GM21786 (cell line): ENCODE results near the gene GRIK5.

Experiments used
- ATAC-seq: cut with Tn5 transposase; IDR thresholded peaks from one replicate; pipeline ENCODE4 v1.9.1; 2021; ENCODE audit not compliant: unreplicated experiment

GRIK5 gene

GRCh38 chr19:42076380-42076944 is 6.5 kb upstream of the GRIK5 start:
- ATAC-seq: no peak

- ATAC-seq: peak; percentile 92
Measured at GRCh38 chr19:42075616-42076379, 5.8 kb upstream of the GRIK5 start, which contains the start of gene ZNF574. TSS of gene ZNF574 (plus strand) at chr19:42076166. CDS start at chr19:42078607, 2,441 bp downstream.

DNA sequence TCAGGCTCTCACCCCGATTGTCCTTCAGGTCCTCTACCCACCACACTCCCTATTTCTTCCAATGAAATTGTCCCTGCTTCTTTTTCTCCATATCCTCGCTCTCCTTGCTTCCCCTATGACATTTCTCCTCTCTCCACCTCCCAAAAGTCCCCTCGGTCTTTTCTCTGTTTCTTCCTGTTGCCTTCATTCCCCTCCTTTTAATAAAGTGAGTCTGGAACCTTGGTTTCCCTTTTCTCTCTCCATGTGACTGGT is 5.3 kb upstream of the GRIK5 start:
- ATAC-seq: no peak

DNA sequence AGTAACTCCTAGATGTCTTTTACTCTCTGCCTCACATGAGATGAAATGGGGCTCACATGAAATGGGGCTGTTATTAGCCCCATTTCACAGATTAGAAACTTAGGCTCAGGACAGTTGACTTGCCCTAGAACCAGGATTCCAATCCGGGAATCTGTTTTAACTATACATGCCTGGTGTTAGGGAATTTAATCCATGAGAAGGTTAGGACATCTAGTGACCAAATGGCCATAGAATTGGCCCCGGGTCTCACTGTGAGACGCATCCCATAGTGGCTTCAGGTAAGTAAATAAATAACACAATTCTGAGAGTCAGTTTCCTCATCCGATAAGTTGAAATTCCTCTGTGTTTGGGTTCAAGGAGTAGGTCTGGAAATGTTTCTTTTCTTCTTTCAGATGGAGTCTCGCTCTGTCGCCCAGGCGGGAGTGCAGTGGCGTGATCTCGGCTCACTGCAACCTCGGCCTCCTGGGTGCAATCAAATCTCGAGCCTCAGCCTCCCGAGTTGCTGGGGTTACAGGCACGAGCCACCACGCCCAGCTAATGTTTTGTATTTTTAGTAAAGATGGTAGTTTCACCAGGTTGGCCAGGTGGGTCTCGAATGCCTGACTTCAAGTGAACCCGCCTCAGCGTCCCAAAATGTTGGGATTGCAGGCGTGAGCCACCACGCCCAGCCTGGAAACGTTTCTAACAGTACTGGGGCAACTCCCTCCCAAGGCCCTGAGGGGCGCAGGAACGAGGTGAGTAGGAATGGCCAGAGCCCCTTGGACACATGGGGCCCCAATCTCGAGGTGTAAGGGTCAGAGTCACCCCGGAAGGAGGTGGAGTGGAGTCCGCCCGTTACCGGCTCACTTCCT is 4.7 kb upstream of the GRIK5 start:
- no peak for ATAC-seq

DNA sequence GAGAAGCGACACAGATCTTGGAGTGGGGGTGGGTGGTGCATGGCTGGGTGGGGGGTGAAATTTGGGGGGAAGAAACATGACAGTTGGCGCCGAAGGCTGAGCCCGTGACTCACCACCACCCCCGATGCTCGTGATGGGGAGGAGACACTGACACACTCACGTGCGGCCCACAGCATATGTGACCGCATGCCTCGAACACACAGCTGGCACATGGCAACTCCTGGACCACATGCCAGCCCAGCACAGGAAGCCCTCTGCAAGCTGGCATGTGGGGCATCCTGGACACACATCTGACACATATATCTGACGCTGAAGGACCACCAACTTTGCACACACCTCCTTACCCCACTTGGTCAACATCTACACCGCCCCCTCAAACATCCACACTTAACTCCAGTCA is 1.2 kb upstream of the GRIK5 start:
- ATAC-seq: no peak

DNA sequence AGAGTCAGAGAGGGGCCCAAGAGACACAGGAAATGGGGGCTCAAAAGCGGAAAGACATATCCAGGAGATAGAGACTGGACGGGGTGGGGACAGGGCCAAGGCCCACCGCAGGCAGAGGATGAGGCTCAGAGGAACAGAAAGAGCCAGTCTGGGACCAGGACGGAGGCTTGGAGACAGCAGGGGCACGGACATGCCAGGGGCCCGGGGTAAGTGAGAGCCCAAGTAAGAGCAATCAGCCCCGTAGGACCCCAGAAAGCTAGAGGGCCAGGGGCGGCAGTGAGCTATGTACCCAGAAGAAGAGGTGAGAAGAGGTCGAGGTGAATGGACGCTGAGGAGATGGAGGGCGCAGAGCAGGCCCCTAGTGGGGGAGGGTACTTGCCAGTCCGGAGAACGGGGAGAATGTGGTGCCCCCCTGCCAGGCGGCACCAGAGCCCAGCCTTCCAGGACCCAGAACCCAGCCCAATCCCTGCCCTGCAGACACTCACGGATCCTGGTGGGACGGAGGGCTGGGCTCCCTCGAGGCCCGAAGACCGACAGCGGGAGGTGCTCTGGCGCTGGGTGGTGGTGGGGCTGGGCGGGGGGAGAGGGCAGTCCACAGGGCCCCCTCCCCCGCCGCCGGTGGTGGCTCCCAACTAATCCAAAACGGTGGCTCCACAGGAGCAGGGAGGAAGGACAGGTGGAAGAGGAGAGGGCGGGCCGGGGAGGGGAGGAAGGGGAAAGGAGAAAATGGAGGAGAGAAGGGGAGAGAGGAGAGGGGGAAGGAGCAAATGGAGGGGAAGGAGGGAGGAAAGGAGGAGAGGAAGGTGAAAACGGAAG is 1.0 kb downstream of the GRIK5 start:
- no peak for ATAC-seq

GRCh38 chr19:42068361-42068755 is 1.6 kb downstream of the GRIK5 start:
- no peak for ATAC-seq

GRCh38 chr19:42067315-42067888 is 2.6 kb downstream of the GRIK5 start:
- no peak for ATAC-seq

DNA sequence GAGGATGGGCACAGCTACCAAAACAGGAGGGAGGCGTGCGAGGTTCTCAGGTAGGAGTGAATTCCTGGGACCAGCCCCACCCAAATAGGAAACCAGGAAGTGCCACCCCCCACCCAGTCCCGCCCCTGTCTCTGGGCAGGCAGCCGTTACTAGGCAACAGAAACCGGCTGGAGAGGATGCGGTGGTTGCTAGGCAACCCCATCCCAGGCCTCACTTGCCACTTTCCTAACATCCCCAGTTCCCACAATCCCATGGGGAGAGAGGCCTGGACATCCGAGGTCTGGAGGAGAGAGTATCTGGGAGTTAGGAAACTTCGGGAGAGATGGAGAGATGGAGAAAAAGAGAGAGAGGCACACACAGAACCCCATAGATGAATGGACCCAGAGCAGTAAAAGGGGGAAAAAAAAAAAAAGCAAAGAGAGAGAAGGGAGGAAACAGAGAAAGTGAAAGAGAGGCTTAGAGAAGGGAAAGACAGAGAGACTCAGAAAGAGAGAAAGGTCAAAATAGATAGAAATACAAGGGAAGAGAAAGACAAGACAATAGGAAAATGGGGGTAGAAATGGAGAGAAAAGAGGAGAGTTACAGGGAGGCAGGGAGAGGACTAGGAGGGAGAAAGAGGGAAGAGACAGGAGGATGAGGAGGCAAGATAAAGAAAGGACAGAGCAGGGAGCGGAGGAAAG is 3.8 kb downstream of the GRIK5 start:
- no peak for ATAC-seq

GRCh38 chr19:42065511-42065910 is 4.5 kb downstream of the GRIK5 start:
- ATAC-seq: no peak

- no peak for ATAC-seq
Measured at GRCh38 chr19:42065051-42065450, 5.0 kb downstream of the GRIK5 start.

GRCh38 chr19:42064432-42064831 is 5.6 kb downstream of the GRIK5 start:
- no peak for ATAC-seq

DNA sequence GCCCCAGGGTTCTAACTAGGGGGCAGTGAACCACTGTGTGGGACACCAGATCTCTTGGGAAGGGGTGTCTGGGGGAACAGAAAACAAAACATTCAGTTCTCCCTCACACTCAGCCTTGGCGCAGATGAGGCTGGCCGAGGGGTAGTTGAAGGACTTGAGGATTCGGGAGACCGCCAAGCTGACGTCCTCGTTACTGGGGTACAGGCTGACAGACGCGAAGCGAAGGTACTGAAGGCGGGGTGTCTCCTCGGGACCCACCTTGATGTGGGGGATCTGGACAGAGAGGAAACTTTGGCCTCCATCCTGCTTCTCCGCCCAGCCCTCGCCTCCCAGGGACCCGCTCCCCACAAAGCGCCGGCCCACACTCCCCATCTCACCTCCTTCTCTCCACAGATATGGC is 7.6 kb downstream of the GRIK5 start:
- ATAC-seq: no peak

DNA sequence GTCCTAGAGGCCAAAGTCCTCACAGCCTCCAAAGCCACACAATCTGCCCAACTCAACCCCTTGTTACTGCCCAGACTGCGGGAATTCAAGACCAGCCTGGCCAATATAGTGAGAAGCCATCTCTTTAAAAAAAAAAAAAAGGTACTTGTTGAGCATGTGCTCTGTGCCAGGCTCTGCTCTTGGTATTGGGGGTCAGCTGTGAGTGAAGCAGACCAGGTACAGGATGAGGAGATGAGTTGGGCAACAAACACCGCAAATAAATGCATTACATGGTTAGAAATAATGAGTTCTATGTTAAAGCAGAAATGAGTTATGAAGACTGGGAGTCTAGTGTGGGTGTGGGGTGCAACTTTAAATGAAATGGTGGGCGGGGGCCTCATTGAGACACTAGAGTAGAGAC is 9.9 kb downstream of the GRIK5 start:
- ATAC-seq: no peak

DNA sequence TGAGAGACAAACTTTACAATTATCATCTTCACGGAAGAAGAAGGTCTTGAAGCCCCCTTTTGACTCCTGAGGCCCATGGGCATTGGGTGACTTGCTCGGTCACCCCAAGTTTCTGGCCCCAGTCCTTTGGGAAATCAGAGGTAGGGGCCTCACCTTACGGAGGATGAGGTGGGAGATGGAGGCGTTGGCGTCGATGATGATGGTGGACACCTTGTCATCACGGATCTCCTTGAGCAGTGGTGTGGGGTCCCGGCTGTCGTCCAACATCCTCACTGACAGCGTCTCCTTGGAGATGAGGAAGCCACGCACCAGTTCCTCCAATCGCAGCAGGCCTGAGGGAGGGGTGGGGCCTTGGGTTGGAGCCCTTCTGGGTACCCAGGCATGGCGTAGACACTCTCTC is 10.8 kb downstream of the GRIK5 start:
- no peak for ATAC-seq

- ATAC-seq: no peak
Measured at GRCh38 chr19:42057846-42058245, 12.2 kb downstream of the GRIK5 start.

DNA sequence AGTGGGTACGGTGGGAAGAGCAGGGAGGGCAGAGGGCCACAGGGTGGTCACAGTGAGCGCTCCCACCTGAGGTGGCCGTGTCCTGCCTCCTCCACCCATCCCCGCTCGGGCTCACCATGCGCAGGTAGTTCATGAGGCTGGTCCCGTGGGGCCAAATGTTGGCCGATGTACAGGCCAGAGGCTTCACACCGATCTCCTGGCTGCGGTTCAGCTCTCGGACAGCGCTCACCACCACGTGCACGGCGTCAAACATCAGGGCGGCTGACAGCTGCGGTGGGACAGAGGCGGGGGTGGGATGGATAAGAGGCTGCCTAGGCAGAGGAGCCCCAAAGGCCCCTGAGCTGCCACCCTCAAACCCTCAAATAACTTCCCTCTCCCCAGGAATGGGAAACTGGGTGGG is 15.8 kb downstream of the GRIK5 start:
- no peak for ATAC-seq

DNA sequence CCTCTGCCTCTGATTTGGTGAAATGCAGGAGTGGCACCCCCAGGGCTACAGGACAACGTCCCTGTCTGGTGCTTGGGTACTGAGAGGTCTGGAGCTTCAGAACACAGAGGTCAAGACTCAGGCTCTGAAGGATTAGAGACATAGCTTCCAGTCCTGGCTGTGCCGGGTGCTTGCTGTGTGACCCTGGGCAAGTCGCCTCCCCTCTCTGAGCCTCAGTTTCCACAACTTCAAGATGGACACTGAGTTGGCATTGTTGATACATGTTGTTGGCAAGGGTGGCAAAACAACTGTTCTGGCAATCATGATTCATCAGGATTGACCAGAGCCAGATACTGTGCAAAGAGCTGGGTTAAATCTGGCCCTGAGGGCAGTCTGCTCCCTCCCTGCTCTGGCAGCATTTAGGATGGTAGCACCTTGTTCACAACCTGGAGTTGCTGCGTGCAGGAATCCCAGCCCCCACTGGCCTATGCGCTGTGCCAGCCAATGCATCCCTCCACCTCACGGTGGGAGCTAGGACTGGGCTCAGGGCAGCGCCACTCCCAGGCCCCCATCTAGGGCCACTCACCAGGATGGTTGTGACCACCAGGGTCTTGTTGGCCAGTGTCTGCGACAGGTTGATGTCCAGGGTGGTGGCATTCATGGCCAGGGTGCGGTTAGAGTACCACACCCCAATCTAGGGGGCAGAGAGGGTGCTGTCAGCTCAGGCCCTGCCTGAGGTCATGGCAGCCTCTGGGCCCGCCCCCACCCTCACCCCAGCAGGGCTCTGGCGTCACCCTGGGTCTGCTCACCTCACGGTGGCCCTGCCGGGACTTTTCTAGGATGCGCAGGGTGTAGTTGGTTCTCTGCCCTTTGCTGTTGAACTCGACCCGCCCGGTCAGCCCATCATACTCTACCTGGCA is 16.7 kb downstream of the GRIK5 start:
- no peak for ATAC-seq

- no peak for ATAC-seq
Measured at GRCh38 chr19:42052241-42052863, 17.7 kb downstream of the GRIK5 start.
